CD4-positive, alpha-beta memory T cell (primary cell): Measurements from ENCODE around the gene ECT2. TPM values are rescaled to one million over a fixed set of nuclear protein-coding genes. Genes with fewer than 3 reads are reported as not detected.

Experiments used
- CTCF ChIA-PET: fragments of 350-600 bp; sonication (Branson Sonifier 250); formaldehyde crosslinking; loops from one replicate; lab custom pipeline; 2021; ENCODE audit warnings: inconsistent platforms; ENCODE audit not compliant: partially characterized antibody; lab: Charles Lee
- POLR2A ChIA-PET: fragments of 350-600 bp; sonication (Branson Sonifier 250); formaldehyde crosslinking; loops from one replicate; lab custom pipeline; 2021; ENCODE audit not compliant: partially characterized antibody; lab: Charles Lee
- DNase-seq, 5 donors: peaks; one replicate each; pipeline versions ENCODE4 v3.0.0 to v3.0.0-alpha.2; 2020 to 2022; ENCODE audit warnings: mixed read lengths in 1 of 5
- H3K27ac ChIP-seq: one replicate; pipeline ENCODE4 v1.7.0; 2013; ENCODE audit warnings: low read depth, low read length
- H3K27me3 ChIP-seq: 2 replicates; pipeline ENCODE4 v1.7.0; 2013; ENCODE audit warnings: mild to moderate bottlenecking, low read length, moderate library complexity; ENCODE audit not compliant: insufficient read depth
- H3K36me3 ChIP-seq: 2 replicates; pipeline ENCODE4 v1.7.0; 2013; ENCODE audit warnings: mild to moderate bottlenecking, low read length, moderate library complexity; ENCODE audit not compliant: insufficient read depth
- H3K4me1 ChIP-seq: 2 replicates; pipeline ENCODE4 v1.7.0; 2013; ENCODE audit warnings: mild to moderate bottlenecking, low read length, moderate library complexity; ENCODE audit not compliant: insufficient read depth
- H3K4me3 ChIP-seq, 2 donors: one replicate each; pipeline ENCODE4 v1.7.0; 2013; ENCODE audit warnings: low read length in 2 of 2, mild to moderate bottlenecking in 1 of 2
- H3K9me3 ChIP-seq, 2 donors: one replicate each; pipeline ENCODE4 v1.7.0; 2013; ENCODE audit warnings: low read length in 2 of 2, control low read depth in 1 of 2; ENCODE audit not compliant: control insufficient read depth in 1 of 2
- H3K27ac Mint-ChIP-seq, 7 donors: one replicate each; pipeline ENCODE4 v1.8.0; 2020 to 2021; ENCODE audit warnings: mixed read lengths in 7 of 7, mild to moderate bottlenecking in 6 of 7, inconsistent platforms in 3 of 7, moderate library complexity in 3 of 7
- H3K27me3 Mint-ChIP-seq, 2 donors: one replicate each; pipeline ENCODE4 v1.8.0; 2020 to 2021; ENCODE audit warnings: mixed read lengths in 2 of 2
- H3K36me3 Mint-ChIP-seq, 2 donors: one replicate each; pipeline ENCODE4 v1.8.0; 2020 to 2021; ENCODE audit warnings: mixed read lengths in 2 of 2, inconsistent platforms in 1 of 2, mild to moderate bottlenecking in 1 of 2
- H3K4me1 Mint-ChIP-seq, 4 donors: one replicate each; pipeline ENCODE4 v1.8.0; 2020 to 2021; ENCODE audit warnings: mixed read lengths in 4 of 4, mild to moderate bottlenecking in 1 of 4
- H3K4me3 Mint-ChIP-seq, 8 donors: one replicate each; pipeline ENCODE4 v1.8.0; 2020 to 2021; ENCODE audit warnings: mixed read lengths in 8 of 8, mild to moderate bottlenecking in 7 of 8, moderate library complexity in 6 of 8, inconsistent platforms in 3 of 8
- H3K9me3 Mint-ChIP-seq, 8 donors: one replicate each; pipeline ENCODE4 v1.8.0; 2020 to 2021; ENCODE audit warnings: mixed read lengths in 8 of 8, mild to moderate bottlenecking in 5 of 8, inconsistent platforms in 3 of 8, moderate library complexity in 1 of 8
- intact Hi-C: fragments of 100-400 bp; cut with micrococcal nuclease; formaldehyde crosslinking; loops from one replicate; pipeline ENCODE4 v1.15.1; 2023
- polyA plus RNA-seq, 2 donors: library from polyadenylated mRNA; unstranded; fragments of 300-500 nt; fragmentation: Illumina TruSeq; gene quantifications; one replicate each; pipeline ENCODE4 v1.2.3, GENCODE V29; 2021
- total RNA-seq, 2 experiments: library from RNA; stranded (reverse); gene quantifications; one replicate each; pipeline ENCODE4 v1.2.3, GENCODE V29; 2021

The ECT2 gene
- total and polyA plus RNA-seq, 4 experiments from 2014 or later: 1.2 to 2.9 (median 2.4) TPM

- peaks cover 0 to 1% (median 0%) of the 10 kb centered on the region in 4 donors for H3K4me1 Mint-ChIP-seq
- no peak overlapping the region for H3K27ac ChIP-seq
- no peaks in the 10 kb centered on the region for H3K27me3 ChIP-seq
- peaks cover 9 to 10% of the 10 kb centered on the region in 2 donors for H3K27me3 Mint-ChIP-seq
- ChIA-PET POLR2A (no interaction called here), CTCF (no interaction called here)
- no peak overlapping the region for H3K27ac Mint-ChIP-seq
- no peak for DNase-seq
- H3K9me3 Mint-ChIP-seq: no peaks in the 10 kb centered on the region
- H3K4me3 Mint-ChIP-seq: no peak overlapping the region
- intact Hi-C loops: no loop called here
- no peaks in the 10 kb centered on the region for H3K4me1 ChIP-seq
- H3K9me3 ChIP-seq: no peaks in the 10 kb centered on the region
- no peak overlapping the region for H3K4me3 ChIP-seq
- no peaks in the 10 kb centered on the region for H3K36me3 Mint-ChIP-seq
- H3K36me3 ChIP-seq: no peaks in the 10 kb centered on the region
Observed at GRCh38 chr3:172739462-172739861, 11.1 kb upstream of the ECT2 start.

DNA sequence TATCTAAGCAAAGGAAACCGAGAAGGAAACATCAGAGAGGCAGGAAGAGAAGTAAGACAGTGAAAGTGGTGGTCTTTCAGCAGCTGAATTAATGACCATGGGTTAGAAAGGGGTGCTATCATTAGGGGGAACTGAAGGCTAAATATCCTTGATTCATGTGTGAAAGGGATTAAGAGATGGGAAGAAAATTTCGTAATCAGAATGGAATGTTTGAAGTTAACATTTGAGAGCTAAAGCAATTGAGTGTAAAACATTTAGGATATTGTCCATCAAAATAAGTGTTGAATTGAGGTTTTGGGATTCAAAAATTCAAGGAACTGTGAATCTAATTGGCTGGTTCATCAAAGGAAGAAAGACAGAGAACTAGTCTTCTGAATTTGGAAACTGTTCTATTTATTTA lies 4.1 kb upstream of the ECT2 start:
- DNase-seq: no peak
- Mint-ChIP-seq H3K4me3 (peak overlapping the region in 1 of 8 donors; percentile 1), H3K27me3 (peaks cover 0 to 2% of the 10 kb centered on the region in 2 donors), H3K4me1 (peaks cover 5 to 13% (median 10%) of the 10 kb centered on the region in 4 donors), H3K36me3 (peaks cover 0 to 3% of the 10 kb centered on the region in 2 donors), H3K9me3 (peaks cover 0 to 2% (median 0%) of the 10 kb centered on the region in 8 donors), H3K27ac (peak overlapping the region in 3 of 7 donors; percentile 67 to 83 (median 74))
- POLR2A ChIA-PET: no interaction called here
- H3K27ac ChIP-seq: no peak overlapping the region
- no peaks in the 10 kb centered on the region for H3K9me3 ChIP-seq
- CTCF ChIA-PET: no interaction called here
- no peak overlapping the region for H3K4me3 ChIP-seq
- H3K27me3 ChIP-seq: no peaks in the 10 kb centered on the region
- no peaks in the 10 kb centered on the region for H3K36me3 ChIP-seq
- intact Hi-C loops: no loop called here
- H3K4me1 ChIP-seq: peaks cover 14% of the 10 kb centered on the region

DNA sequence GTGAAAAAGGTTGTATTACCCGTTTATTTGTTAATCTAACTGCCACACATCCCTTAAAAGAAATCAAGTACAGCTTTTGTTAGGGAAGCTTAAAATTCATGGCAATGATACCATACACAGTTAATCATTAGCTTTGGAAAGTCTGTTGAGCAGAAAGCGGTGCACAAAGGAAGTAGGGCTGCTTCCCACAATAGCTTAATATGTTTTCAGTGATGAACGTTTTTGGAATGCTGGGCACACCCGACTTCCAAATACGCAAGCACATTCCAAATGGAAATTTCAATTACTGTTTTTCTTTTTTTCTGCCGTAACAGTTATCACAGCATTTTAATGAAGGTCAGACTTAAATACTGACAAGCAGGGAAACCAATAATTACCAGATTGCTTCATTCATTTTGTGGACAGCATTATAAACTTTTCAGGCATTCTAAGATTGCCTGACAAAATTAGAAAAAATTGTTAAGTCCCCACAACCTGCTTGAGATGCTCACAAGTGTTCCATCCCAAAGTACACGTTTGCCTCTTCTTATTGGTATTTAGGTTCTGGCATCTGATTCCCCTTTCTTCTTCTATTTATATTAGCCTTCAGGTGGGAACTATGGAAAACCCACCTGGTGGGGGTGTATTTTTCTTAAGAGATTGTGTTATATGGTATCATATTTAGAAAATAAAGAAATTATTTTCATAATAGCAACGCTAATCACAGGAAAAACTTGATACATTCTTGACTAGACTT lies 1.1 kb upstream of the ECT2 start:
- Mint-ChIP-seq H3K4me3 (peak overlapping the region in 7 of 8 donors; percentile 12 to 99 (median 99)), H3K4me1 (peaks cover 16 to 31% (median 21%) of the 10 kb centered on the region in 4 donors), H3K36me3 (peaks cover 0 to 3% of the 10 kb centered on the region in 2 donors), H3K9me3 (peaks cover 0 to 2% (median 0%) of the 10 kb centered on the region in 8 donors), H3K27ac (peak overlapping the region; percentile 38 to 96 (median 90)), H3K27me3 (no peaks in the 10 kb centered on the region)
- H3K36me3 ChIP-seq: no peaks in the 10 kb centered on the region
- DNase-seq: no peak
- CTCF ChIA-PET: interaction anchor here (0.7 to 1.7 kb wide), 11 partner anchors 8 to 474 kb away, joined by 3 to 7 read pairs (median 3); partner anchors contain the start of gene NCEH1
- H3K4me3 ChIP-seq: peak overlapping the region in 1 of 2 donors; percentile 36
- no peaks in the 10 kb centered on the region for H3K9me3 ChIP-seq
- H3K4me1 ChIP-seq: peaks cover 19% of the 10 kb centered on the region
- POLR2A ChIA-PET: interaction anchor here (0.6 to 1.6 kb wide), 5 partner anchors 9 to 154 kb away, joined by 3 to 9 read pairs (median 3); partner anchors contain the start of gene NCEH1
- H3K27ac ChIP-seq: no peak overlapping the region
- intact Hi-C loops: no loop called here
- no peaks in the 10 kb centered on the region for H3K27me3 ChIP-seq

DNA sequence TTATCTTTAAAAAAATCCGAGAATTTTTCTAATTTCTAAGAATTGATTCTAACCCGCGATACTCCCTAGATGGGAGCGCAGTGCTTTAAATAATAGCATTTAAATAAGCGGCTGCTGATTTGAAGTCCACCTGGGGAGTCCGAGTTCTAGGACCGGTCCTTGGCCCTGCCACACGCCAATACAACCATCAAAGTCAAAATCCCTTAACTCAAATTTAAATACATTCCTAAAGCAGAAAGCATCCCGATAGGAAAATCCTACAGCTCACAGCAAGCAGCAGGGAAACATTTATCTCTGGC lies 508 bp upstream of the ECT2 start:
- intact Hi-C loops: loop anchor here (1.0 to 5.0 kb wide), 5 partner anchors 39 to 1880 kb away; partner anchors contain the start of genes EIF5A2, FNDC3B, NCEH1 and RPL22L1
- Histone ChIP-seq H3K9me3 (no peaks in the 10 kb centered on the region), H3K36me3 (no peaks in the 10 kb centered on the region), H3K27me3 (no peaks in the 10 kb centered on the region), H3K4me1 (peaks cover 22% of the 10 kb centered on the region), H3K4me3 (peak overlapping the region; percentile 36 to 54), H3K27ac (peak overlapping the region; percentile 59)
- peaks cover 0 to 2% (median 0%) of the 10 kb centered on the region in 8 donors for H3K9me3 Mint-ChIP-seq
- no peak for DNase-seq
- peaks cover 0 to 3% of the 10 kb centered on the region in 2 donors for H3K36me3 Mint-ChIP-seq
- POLR2A ChIA-PET: interaction anchor here (0.6 to 1.6 kb wide), 5 partner anchors 9 to 154 kb away, joined by 3 to 9 read pairs (median 3); partner anchors contain the start of gene NCEH1
- peaks cover 16 to 35% (median 25%) of the 10 kb centered on the region in 4 donors for H3K4me1 Mint-ChIP-seq
- H3K27me3 Mint-ChIP-seq: no peaks in the 10 kb centered on the region
- CTCF ChIA-PET: interaction anchor here (0.8 to 1.7 kb wide), 9 partner anchors 9 to 474 kb away, joined by 3 to 7 read pairs (median 3); partner anchors contain the start of gene NCEH1
- peak overlapping the region; percentile 94 to 99 (median 98) for H3K4me3 Mint-ChIP-seq
- peak overlapping the region; percentile 84 to 96 (median 94) for H3K27ac Mint-ChIP-seq

GRCh38 chr3:172751175-172751704 lies 714 bp downstream of the ECT2 start:
- Mint-ChIP-seq H3K27me3 (no peaks in the 10 kb centered on the region), H3K36me3 (peaks cover 0 to 5% of the 10 kb centered on the region in 2 donors), H3K9me3 (peaks cover 0 to 2% (median 0%) of the 10 kb centered on the region in 8 donors), H3K4me3 (peak overlapping the region; percentile 94 to 99 (median 98)), H3K4me1 (peaks cover 19 to 38% (median 27%) of the 10 kb centered on the region in 4 donors), H3K27ac (peak overlapping the region; percentile 80 to 96 (median 84))
- Histone ChIP-seq H3K4me3 (peak overlapping the region; percentile 73 to 76), H3K27ac (peak overlapping the region; percentile 65), H3K27me3 (no peaks in the 10 kb centered on the region), H3K4me1 (peaks cover 28% of the 10 kb centered on the region), H3K36me3 (no peaks in the 10 kb centered on the region), H3K9me3 (no peaks in the 10 kb centered on the region)
- DNase-seq: no peak
- intact Hi-C loops: loop anchor here (5.0 kb wide), 1 partner anchor 1844 kb away; the partner anchor contains the start of gene EIF5A2
- POLR2A ChIA-PET: interaction anchor here (1.3 kb wide), 1 partner anchor 78 kb away, joined by 3 read pairs; no protein-coding TSS in a partner anchor
- CTCF ChIA-PET: interaction anchor here (0.6 to 1.7 kb wide), 3 partner anchors 41 to 1071 kb away, joined by 3 to 5 read pairs (median 3); partner anchors contain the start of gene NCEH1

- no peak for DNase-seq
- peaks cover 28% of the 10 kb centered on the region for H3K4me1 ChIP-seq
- no peaks in the 10 kb centered on the region for H3K27me3 Mint-ChIP-seq
- peaks cover 19 to 38% (median 27%) of the 10 kb centered on the region in 4 donors for H3K4me1 Mint-ChIP-seq
- no peaks in the 10 kb centered on the region for H3K9me3 ChIP-seq
- intact Hi-C loops: loop anchor here (5.0 kb wide), 1 partner anchor 1845 kb away; the partner anchor contains the start of gene EIF5A2
- H3K36me3 Mint-ChIP-seq: peaks cover 5% of the 10 kb centered on the region in 2 donors
- no peak overlapping the region for H3K27ac ChIP-seq
- POLR2A ChIA-PET: no interaction called here
- H3K4me3 Mint-ChIP-seq: peak overlapping the region in 2 of 8 donors; percentile 7 to 53
- H3K36me3 ChIP-seq: no peaks in the 10 kb centered on the region
- peak overlapping the region in 3 of 7 donors; percentile 19 to 54 (median 27) for H3K27ac Mint-ChIP-seq
- H3K27me3 ChIP-seq: no peaks in the 10 kb centered on the region
- CTCF ChIA-PET: no interaction called here
- peaks cover 0 to 2% (median 0%) of the 10 kb centered on the region in 8 donors for H3K9me3 Mint-ChIP-seq
- no peak overlapping the region for H3K4me3 ChIP-seq
Observed at GRCh38 chr3:172752651-172753050, 2.1 kb downstream of the ECT2 start.
